HEK293 (cell line): ENCODE measurements around the gene HNRNPL.

ENCODE experiments used
- CTCF ChIA-PET: fragments of 350-600 bp; formaldehyde crosslinking; extraction: SDS; loops from one replicate; lab custom pipeline; 2021; ENCODE audit warnings: antibody characterized with exemption; lab: Yijun Ruan, JAX
- POLR2A ChIA-PET: fragments of 300-600 bp; formaldehyde crosslinking; extraction: SDS; loops from one replicate; lab custom pipeline; 2020; ENCODE audit warnings: antibody characterized with exemption, inconsistent platforms; lab: Yijun Ruan, JAX
- H3K27ac ChIP-seq: fragments of 200-500 bp; sonication (Bioruptor generic); 2 replicates; pipeline ENCODE4 v1.5.1; 2014; ENCODE audit warnings: low read depth, low read length, control low read depth, inconsistent platforms; ENCODE audit errors: extremely low read depth
- H3K36me3 ChIP-seq, 2 experiments: fragments of 200-500 bp in 1 of 2; sonication (Bioruptor generic) in 1 of 2; 1 replicate in 1 of 2; 2 replicates in 1 of 2; pipeline ENCODE4 v1.5.1; 2014 to 2017; ENCODE audit warnings: inconsistent platforms in 2 of 2, low read length in 2 of 2; ENCODE audit not compliant: control insufficient read depth in 2 of 2, insufficient read depth in 1 of 2
- H3K4me1 ChIP-seq: fragments of 200-500 bp; sonication (Bioruptor generic); 2 replicates; pipeline ENCODE4 v1.5.1; 2014; ENCODE audit warnings: mild to moderate bottlenecking, low read length, inconsistent platforms; ENCODE audit not compliant: control insufficient read depth, insufficient read depth
- H3K4me3 ChIP-seq: 2 replicates; pipeline ENCODE4 v1.5.1; 2011; ENCODE audit warnings: low read depth, mild to moderate bottlenecking, control low read depth, low read length, moderate library complexity
- H3K9me3 ChIP-seq: fragments of 200-500 bp; sonication (Bioruptor generic); 2 replicates; pipeline ENCODE4 v1.5.1; 2014; ENCODE audit warnings: low read depth, low read length, inconsistent platforms; ENCODE audit not compliant: control insufficient read depth, insufficient read depth
- EGR2 ChIP-seq: fragments of 450-650 bp; formaldehyde crosslinking; IDR thresholded peaks from 2 replicates; pipeline ENCODE4 v1.5.1; 2016; ENCODE audit warnings: low read depth, missing biosample characterization, missing genetic modification characterization
- ZFHX2 ChIP-seq: fragments of 450-650 bp; formaldehyde crosslinking; conservative IDR thresholded peaks from 2 replicates; pipeline ENCODE4 v1.5.1; 2016; ENCODE audit warnings: missing biosample characterization, missing genetic modification characterization
- ZNF112 ChIP-seq: fragments of 450-650 bp; formaldehyde crosslinking; IDR thresholded peaks from 2 replicates; pipeline ENCODE4 v1.5.0; 2017; ENCODE audit warnings: missing biosample characterization, missing genetic modification characterization
- ZNF157 ChIP-seq: fragments of 450-650 bp; formaldehyde crosslinking; IDR thresholded peaks from 2 replicates; pipeline ENCODE4 v1.5.1; 2016; ENCODE audit warnings: missing biosample characterization, missing genetic modification characterization
- ZNF366 ChIP-seq: fragments of 450-650 bp; formaldehyde crosslinking; conservative IDR thresholded peaks from 2 replicates; pipeline ENCODE4 v1.5.1; 2016; ENCODE audit warnings: missing biosample characterization, missing genetic modification characterization
- ZNF416 ChIP-seq: fragments of 450-650 bp; formaldehyde crosslinking; IDR thresholded peaks from 2 replicates; pipeline ENCODE4 v1.5.1; 2016; ENCODE audit warnings: missing biosample characterization, missing genetic modification characterization
- ZNF621 ChIP-seq: fragments of 450-650 bp; formaldehyde crosslinking; IDR thresholded peaks from 2 replicates; pipeline ENCODE4 v1.5.1; 2017; ENCODE audit warnings: missing biosample characterization, missing genetic modification characterization
- TF ChIP-seq, protein P1 (sequence below): fragments of 450-650 bp; formaldehyde crosslinking; IDR thresholded peaks from 2 replicates; pipeline ENCODE4 v1.5.1; 2016; ENCODE audit warnings: missing biosample characterization, missing genetic modification characterization
- TF ChIP-seq, protein P2 (sequence below): fragments of 450-650 bp; formaldehyde crosslinking; IDR thresholded peaks from 2 replicates; pipeline ENCODE4 v1.5.1; 2016; ENCODE audit warnings: missing biosample characterization, missing genetic modification characterization
- TF ChIP-seq, protein P3 (sequence below): fragments of 450-650 bp; formaldehyde crosslinking; IDR thresholded peaks from 2 replicates; pipeline ENCODE4 v1.5.0; 2017; ENCODE audit warnings: missing biosample characterization, missing genetic modification characterization, borderline replicate concordance
- TF ChIP-seq, protein P4 (sequence below): fragments of 450-650 bp; formaldehyde crosslinking; IDR thresholded peaks from 2 replicates; pipeline ENCODE4 v1.5.1; 2016; ENCODE audit warnings: missing biosample characterization, missing genetic modification characterization
- TF ChIP-seq, protein P5 (sequence below): fragments of 450-650 bp; formaldehyde crosslinking; IDR thresholded peaks from 2 replicates; pipeline ENCODE4 v1.5.1; 2016; ENCODE audit warnings: missing biosample characterization, missing genetic modification characterization
- TF ChIP-seq, protein P6 (sequence below): fragments of 450-650 bp; formaldehyde crosslinking; IDR thresholded peaks from 2 replicates; pipeline ENCODE4 v1.5.1; 2017; ENCODE audit warnings: missing biosample characterization, mild to moderate bottlenecking, missing genetic modification characterization, moderate library complexity

The HNRNPL gene

DNA sequence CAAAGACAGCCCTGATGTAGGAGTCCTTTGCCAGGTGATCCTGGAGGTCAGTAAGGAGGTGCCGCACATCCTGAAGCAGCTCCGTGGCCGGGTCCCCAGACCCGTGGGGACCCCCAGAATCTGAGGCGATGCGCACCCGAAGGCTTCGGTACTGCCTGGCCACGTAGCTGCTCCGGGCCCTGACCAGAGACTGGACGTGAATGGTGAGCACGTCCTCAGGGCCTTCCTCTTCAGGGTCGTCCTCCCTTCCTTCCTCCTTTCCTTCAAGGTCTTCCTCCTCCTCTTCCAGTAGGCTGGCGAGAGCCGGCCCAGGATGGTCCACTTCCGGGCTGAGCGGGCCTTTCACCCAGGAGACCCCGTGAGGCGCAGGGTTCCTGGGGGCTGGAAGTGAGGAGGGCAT is 20.8 kb upstream of the HNRNPL start (continued):
- TF ChIP-seq, protein P1, sequence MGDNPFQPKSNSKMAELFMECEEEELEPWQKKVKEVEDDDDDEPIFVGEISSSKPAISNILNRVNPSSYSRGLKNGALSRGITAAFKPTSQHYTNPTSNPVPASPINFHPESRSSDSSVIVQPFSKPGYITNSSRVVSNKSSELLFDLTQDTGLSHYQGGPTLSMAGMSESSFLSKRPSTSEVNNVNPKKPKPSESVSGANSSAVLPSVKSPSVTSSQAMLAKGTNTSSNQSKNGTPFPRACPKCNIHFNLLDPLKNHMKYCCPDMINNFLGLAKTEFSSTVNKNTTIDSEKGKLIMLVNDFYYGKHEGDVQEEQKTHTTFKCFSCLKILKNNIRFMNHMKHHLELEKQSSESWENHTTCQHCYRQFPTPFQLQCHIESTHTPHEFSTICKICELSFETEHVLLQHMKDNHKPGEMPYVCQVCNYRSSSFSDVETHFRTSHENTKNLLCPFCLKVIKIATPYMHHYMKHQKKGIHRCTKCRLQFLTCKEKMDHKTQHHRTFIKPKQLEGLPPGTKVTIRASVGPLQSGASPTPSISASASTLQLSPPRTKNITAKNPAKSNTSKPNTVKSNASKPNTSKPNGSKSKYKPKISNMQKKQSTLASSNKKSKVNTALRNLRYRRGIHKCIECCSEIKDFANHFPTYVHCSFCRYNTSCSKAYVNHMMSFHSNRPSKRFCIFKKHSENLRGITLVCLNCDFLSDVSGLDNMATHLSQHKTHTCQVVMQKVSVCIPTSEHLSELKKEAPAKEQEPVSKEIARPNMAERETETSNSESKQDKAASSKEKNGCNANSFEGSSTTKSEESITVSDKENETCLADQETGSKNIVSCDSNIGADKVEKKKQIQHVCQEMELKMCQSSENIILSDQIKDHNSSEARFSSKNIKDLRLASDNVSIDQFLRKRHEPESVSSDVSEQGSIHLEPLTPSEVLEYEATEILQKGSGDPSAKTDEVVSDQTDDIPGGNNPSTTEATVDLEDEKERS (tag by site-specific recombination) = no peak
- TF ChIP-seq ZNF112 (tag by site-specific recombination) (no peak), ZNF416 (tag by site-specific recombination) (no peak)
- TF ChIP-seq, protein P2, sequence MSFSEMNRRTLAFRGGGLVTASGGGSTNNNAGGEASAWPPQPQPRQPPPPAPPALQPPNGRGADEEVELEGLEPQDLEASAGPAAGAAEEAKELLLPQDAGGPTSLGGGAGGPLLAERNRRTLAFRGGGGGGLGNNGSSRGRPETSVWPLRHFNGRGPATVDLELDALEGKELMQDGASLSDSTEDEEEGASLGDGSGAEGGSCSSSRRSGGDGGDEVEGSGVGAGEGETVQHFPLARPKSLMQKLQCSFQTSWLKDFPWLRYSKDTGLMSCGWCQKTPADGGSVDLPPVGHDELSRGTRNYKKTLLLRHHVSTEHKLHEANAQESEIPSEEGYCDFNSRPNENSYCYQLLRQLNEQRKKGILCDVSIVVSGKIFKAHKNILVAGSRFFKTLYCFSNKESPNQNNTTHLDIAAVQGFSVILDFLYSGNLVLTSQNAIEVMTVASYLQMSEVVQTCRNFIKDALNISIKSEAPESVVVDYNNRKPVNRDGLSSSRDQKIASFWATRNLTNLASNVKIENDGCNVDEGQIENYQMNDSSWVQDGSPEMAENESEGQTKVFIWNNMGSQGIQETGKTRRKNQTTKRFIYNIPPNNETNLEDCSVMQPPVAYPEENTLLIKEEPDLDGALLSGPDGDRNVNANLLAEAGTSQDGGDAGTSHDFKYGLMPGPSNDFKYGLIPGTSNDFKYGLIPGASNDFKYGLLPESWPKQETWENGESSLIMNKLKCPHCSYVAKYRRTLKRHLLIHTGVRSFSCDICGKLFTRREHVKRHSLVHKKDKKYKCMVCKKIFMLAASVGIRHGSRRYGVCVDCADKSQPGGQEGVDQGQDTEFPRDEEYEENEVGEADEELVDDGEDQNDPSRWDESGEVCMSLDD (tag by site-specific recombination) = 0 out of 2 replicates have a peak, but pooled peaks have one; percentile 13

DNA sequence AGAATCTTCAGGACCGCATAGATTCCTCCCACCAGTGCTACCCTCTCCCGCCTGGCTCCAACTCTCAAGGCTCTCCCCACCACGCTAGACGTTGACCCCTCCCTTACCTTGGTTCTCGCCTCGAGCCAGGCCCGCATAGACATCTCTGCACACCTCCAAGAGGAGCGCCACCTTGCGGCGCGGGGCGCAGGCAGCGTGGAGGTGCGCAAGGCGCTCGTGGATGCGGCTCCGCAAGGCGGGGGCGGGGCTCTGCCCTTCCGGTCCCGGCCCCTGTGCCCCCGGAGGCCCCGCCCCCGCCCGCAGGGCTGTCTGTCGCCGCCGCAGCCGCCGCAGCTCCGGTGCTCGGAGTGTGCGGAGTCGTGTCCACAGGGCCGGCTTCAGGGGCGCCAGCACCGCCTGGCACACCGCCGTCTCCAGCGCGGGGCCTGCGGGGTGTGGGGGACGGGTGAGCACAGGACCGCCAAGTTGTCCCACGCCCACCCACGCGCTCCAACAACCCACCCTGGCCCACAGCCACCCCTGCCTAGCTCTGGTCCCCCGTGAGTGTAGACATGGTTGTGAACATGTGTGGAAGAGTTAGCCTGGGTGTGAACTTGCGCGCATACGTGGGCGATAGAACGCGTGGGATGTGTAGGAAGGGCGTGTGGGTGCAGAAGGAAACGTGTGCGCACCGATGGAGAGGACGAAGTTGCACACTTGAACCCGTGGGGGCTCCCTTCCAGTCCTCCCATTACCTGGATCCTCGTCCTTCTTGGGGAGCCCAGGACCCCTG is 20.2 kb upstream of the HNRNPL start:
- Histone ChIP-seq H3K4me1 (peaks cover 2% of the 10 kb centered on the region; the same call in 1 of the 2 replicates), H3K4me3 (no peak overlapping the region), H3K27ac (no peak overlapping the region), H3K9me3 (no peaks in the 10 kb centered on the region), H3K36me3 (peaks cover 5 to 12% of the 10 kb centered on the region in 2 experiments; a peak in 2 of 3 replicates)
- ChIA-PET POLR2A (no interaction called here), CTCF (interaction anchor here (0.6 to 1.3 kb wide), 4 partner anchors 10 to 18 kb away, joined by 3 to 7 read pairs (median 4); no protein-coding TSS in a partner anchor)
- TF ChIP-seq EGR2 (tag by site-specific recombination) (peak; percentile 89), ZFHX2 (tag by site-specific recombination) (peak; percentile 87), ZNF157 (tag by site-specific recombination) (no peak), ZNF621 (tag by site-specific recombination) (no peak), ZNF366 (no peak)
- TF ChIP-seq, protein P3, sequence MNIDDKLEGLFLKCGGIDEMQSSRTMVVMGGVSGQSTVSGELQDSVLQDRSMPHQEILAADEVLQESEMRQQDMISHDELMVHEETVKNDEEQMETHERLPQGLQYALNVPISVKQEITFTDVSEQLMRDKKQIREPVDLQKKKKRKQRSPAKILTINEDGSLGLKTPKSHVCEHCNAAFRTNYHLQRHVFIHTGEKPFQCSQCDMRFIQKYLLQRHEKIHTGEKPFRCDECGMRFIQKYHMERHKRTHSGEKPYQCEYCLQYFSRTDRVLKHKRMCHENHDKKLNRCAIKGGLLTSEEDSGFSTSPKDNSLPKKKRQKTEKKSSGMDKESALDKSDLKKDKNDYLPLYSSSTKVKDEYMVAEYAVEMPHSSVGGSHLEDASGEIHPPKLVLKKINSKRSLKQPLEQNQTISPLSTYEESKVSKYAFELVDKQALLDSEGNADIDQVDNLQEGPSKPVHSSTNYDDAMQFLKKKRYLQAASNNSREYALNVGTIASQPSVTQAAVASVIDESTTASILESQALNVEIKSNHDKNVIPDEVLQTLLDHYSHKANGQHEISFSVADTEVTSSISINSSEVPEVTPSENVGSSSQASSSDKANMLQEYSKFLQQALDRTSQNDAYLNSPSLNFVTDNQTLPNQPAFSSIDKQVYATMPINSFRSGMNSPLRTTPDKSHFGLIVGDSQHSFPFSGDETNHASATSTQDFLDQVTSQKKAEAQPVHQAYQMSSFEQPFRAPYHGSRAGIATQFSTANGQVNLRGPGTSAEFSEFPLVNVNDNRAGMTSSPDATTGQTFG (tag by site-specific recombination) = no peak
- TF ChIP-seq, protein P4, sequence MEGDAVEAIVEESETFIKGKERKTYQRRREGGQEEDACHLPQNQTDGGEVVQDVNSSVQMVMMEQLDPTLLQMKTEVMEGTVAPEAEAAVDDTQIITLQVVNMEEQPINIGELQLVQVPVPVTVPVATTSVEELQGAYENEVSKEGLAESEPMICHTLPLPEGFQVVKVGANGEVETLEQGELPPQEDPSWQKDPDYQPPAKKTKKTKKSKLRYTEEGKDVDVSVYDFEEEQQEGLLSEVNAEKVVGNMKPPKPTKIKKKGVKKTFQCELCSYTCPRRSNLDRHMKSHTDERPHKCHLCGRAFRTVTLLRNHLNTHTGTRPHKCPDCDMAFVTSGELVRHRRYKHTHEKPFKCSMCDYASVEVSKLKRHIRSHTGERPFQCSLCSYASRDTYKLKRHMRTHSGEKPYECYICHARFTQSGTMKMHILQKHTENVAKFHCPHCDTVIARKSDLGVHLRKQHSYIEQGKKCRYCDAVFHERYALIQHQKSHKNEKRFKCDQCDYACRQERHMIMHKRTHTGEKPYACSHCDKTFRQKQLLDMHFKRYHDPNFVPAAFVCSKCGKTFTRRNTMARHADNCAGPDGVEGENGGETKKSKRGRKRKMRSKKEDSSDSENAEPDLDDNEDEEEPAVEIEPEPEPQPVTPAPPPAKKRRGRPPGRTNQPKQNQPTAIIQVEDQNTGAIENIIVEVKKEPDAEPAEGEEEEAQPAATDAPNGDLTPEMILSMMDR (tag by site-specific recombination) = 0 out of 2 replicates have a peak, but pooled peaks have one; percentile 13
- TF ChIP-seq, protein P2 (tag by site-specific recombination) = 0 out of 2 replicates have a peak, but pooled peaks have one; percentile 13
- TF ChIP-seq, protein P5, sequence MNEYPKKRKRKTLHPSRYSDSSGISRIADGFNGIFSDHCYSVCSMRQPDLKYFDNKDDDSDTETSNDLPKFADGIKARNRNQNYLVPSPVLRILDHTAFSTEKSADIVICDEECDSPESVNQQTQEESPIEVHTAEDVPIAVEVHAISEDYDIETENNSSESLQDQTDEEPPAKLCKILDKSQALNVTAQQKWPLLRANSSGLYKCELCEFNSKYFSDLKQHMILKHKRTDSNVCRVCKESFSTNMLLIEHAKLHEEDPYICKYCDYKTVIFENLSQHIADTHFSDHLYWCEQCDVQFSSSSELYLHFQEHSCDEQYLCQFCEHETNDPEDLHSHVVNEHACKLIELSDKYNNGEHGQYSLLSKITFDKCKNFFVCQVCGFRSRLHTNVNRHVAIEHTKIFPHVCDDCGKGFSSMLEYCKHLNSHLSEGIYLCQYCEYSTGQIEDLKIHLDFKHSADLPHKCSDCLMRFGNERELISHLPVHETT (tag by site-specific recombination) = no peak
- TF ChIP-seq, protein P6, sequence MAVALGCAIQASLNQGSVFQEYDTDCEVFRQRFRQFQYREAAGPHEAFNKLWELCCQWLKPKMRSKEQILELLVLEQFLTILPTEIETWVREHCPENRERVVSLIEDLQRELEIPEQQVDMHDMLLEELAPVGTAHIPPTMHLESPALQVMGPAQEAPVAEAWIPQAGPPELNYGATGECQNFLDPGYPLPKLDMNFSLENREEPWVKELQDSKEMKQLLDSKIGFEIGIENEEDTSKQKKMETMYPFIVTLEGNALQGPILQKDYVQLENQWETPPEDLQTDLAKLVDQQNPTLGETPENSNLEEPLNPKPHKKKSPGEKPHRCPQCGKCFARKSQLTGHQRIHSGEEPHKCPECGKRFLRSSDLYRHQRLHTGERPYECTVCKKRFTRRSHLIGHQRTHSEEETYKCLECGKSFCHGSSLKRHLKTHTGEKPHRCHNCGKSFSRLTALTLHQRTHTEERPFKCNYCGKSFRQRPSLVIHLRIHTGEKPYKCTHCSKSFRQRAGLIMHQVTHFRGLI (tag by site-specific recombination) = no peak
